DND-41 (cell line): ENCODE data around the gene CRIP1.

Source experiments
- EZH2 ChIP-seq: IDR thresholded peaks from 3 replicates; pipeline ENCODE4 v1.6.1; 2012; ENCODE audit warnings: borderline replicate concordance, low read depth, mild to moderate bottlenecking, moderate library complexity, low read length, inconsistent platforms; ENCODE audit not compliant: severe bottlenecking
- TF ChIP-seq, protein P1 (sequence below): IDR thresholded peaks from 2 replicates; pipeline ENCODE4 v1.5.1; 2012; ENCODE audit warnings: borderline replicate concordance, low read length, moderate library complexity, mild to moderate bottlenecking; ENCODE audit not compliant: poor library complexity, severe bottlenecking; ENCODE audit errors: extremely low read depth

GRCh38 chr14:105533811-105534498 is 47.3 kb downstream of the CRIP1 start:
- TF ChIP-seq, protein P1, sequence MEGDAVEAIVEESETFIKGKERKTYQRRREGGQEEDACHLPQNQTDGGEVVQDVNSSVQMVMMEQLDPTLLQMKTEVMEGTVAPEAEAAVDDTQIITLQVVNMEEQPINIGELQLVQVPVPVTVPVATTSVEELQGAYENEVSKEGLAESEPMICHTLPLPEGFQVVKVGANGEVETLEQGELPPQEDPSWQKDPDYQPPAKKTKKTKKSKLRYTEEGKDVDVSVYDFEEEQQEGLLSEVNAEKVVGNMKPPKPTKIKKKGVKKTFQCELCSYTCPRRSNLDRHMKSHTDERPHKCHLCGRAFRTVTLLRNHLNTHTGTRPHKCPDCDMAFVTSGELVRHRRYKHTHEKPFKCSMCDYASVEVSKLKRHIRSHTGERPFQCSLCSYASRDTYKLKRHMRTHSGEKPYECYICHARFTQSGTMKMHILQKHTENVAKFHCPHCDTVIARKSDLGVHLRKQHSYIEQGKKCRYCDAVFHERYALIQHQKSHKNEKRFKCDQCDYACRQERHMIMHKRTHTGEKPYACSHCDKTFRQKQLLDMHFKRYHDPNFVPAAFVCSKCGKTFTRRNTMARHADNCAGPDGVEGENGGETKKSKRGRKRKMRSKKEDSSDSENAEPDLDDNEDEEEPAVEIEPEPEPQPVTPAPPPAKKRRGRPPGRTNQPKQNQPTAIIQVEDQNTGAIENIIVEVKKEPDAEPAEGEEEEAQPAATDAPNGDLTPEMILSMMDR, result no peak
- no peak for TF ChIP-seq EZH2
